Skeletal muscle tissue (tissue), 4 donors: ENCODE results near the gene RGS7. TPM values are rescaled to one million over a fixed set of nuclear protein-coding genes. Genes with fewer than 3 reads are reported as not detected.

Experiments
- H3K27ac ChIP-seq: one replicate; pipeline ENCODE4 v1.7.0; 2013; ENCODE audit warnings: mild to moderate bottlenecking, low read depth, low read length, inconsistent platforms
- H3K27me3 ChIP-seq, 3 donors: one replicate each; pipeline ENCODE4 v1.7.0; 2013; ENCODE audit warnings: low read length in 3 of 3; ENCODE audit not compliant: control insufficient read depth in 3 of 3, insufficient read depth in 3 of 3
- H3K36me3 ChIP-seq, 3 donors: one replicate each; pipeline ENCODE4 v1.7.0; 2013; ENCODE audit warnings: low read length in 3 of 3; ENCODE audit not compliant: control insufficient read depth in 3 of 3, insufficient read depth in 3 of 3
- H3K4me1 ChIP-seq, 3 donors: one replicate each; pipeline ENCODE4 v1.7.0; 2013; ENCODE audit warnings: low read length in 3 of 3, mild to moderate bottlenecking in 3 of 3; ENCODE audit not compliant: control insufficient read depth in 3 of 3, insufficient read depth in 3 of 3
- H3K4me3 ChIP-seq, 3 donors: one replicate each; pipeline ENCODE4 v1.7.0; 2013; ENCODE audit warnings: low read length in 3 of 3
- H3K9ac ChIP-seq, 3 donors: one replicate each; pipeline ENCODE4 v1.7.0; 2013; ENCODE audit warnings: low read length in 3 of 3, mild to moderate bottlenecking in 3 of 3, moderate library complexity in 2 of 3, low read depth in 1 of 3
- H3K9me3 ChIP-seq, 3 donors: one replicate each; pipeline ENCODE4 v1.7.0; 2013; ENCODE audit warnings: low read length in 3 of 3; ENCODE audit not compliant: control insufficient read depth in 3 of 3
- total RNA-seq: library from RNA; depleted of rRNA; stranded (reverse); fragments of >200 nt; gene quantifications from one replicate; pipeline ENCODE4 v1.2.3, GENCODE V29; 2014
- donor health status: Osteomylitis.

Gene RGS7
- total RNA-seq, 1 donor from 2014 or later = not detected

DNA sequence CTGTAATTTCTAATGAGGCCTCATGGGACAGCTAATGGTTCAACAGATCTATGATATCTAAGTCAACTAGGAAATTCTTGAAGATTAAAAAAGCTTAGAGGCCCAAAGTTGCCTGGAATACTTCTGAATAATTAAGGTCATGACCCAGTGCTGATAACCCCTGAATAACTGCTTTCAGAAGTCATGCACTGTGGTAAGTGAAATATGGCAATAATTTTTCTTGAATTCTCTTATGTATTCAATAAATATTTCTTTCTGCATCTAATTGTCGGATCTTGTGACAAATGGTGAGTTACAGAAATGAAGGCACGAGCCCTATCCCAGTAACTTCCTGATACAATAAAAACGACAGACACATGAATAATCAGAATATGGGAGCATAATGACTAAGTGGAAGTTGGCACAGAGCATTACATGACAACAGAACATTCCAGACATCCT lies 525.8 kb downstream of the RGS7 start:
- H3K9ac ChIP-seq = no peak overlapping the region
- no peak overlapping the region for H3K4me3 ChIP-seq
- no peaks in the 10 kb centered on the region for H3K36me3 ChIP-seq
- H3K27ac ChIP-seq = no peak overlapping the region
- H3K9me3 ChIP-seq = no peaks in the 10 kb centered on the region
- no peaks in the 10 kb centered on the region for H3K27me3 ChIP-seq
- H3K4me1 ChIP-seq = no peaks in the 10 kb centered on the region

DNA sequence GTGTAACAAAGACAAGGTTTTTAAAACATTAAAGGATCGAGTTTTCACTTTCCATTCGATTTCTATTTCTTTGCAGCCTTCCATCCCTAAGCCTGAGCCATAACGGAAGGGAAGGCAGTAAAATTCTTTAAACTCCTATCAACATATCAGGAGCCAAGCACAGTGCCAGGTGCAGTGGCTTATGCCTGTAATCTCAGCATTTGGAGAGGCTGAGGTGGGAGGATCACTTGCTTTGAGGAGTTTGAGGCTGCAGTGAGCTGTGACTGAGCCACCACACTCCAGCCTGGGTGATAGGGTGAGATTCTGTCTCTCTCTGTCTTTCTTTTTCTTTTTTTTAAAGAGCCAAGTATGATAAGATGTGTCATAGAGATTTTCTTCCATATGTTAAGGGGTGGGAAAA lies 527.5 kb downstream of the RGS7 start:
- Histone ChIP-seq H3K27ac (no peak overlapping the region), H3K4me3 (no peak overlapping the region), H3K36me3 (no peaks in the 10 kb centered on the region), H3K9ac (no peak overlapping the region), H3K27me3 (no peaks in the 10 kb centered on the region), H3K9me3 (no peaks in the 10 kb centered on the region), H3K4me1 (no peaks in the 10 kb centered on the region)

- H3K36me3 ChIP-seq = no peaks in the 10 kb centered on the region
- no peak overlapping the region for H3K27ac ChIP-seq
- no peaks in the 10 kb centered on the region for H3K9me3 ChIP-seq
- H3K4me1 ChIP-seq = no peaks in the 10 kb centered on the region
- H3K27me3 ChIP-seq = no peaks in the 10 kb centered on the region
- no peak overlapping the region for H3K4me3 ChIP-seq
- H3K9ac ChIP-seq = no peak overlapping the region
These were observed 529.2 kb downstream of the RGS7 start for GRCh38 chr1:240827786-240828185.

- Histone ChIP-seq H3K27ac (no peak overlapping the region), H3K4me1 (no peaks in the 10 kb centered on the region), H3K9ac (no peak overlapping the region), H3K27me3 (no peaks in the 10 kb centered on the region), H3K4me3 (no peak overlapping the region), H3K9me3 (no peaks in the 10 kb centered on the region), H3K36me3 (no peaks in the 10 kb centered on the region)
These were observed 532.8 kb downstream of the RGS7 start for GRCh38 chr1:240824238-240824637.

DNA sequence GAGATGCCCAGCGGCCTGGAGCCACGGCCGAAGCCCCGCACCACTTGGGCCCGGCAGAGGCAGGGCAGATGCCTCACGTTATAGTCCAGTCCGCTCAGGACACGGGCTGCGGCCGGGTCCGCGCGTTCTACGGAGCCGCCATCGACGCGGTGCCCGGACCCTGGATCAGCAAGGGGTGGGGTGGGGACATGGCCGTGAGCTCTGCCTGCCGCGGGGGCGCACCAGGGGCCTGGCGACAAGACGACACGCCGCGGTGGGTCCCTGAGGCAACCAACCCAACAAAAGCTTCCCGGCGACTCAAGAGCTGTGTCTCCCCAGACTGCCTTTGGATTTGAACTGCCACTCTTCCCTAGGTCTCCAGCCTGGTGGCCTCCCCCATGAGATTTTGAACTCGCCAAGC lies 533.6 kb downstream of the RGS7 start:
- H3K9me3 ChIP-seq = no peaks in the 10 kb centered on the region

GRCh38 chr1:240821925-240822324 lies 535.1 kb downstream of the RGS7 start:
- no peak overlapping the region for H3K4me3 ChIP-seq
- H3K36me3 ChIP-seq = no peaks in the 10 kb centered on the region
- no peaks in the 10 kb centered on the region for H3K27me3 ChIP-seq
- no peak overlapping the region for H3K27ac ChIP-seq
- no peaks in the 10 kb centered on the region for H3K4me1 ChIP-seq
- H3K9me3 ChIP-seq = no peaks in the 10 kb centered on the region
- H3K9ac ChIP-seq = no peak overlapping the region

More for the DNA sequence above, 533.6 kb downstream of the RGS7 start:
- H3K27ac ChIP-seq = no peak overlapping the region
- H3K36me3 ChIP-seq = no peaks in the 10 kb centered on the region
- no peaks in the 10 kb centered on the region for H3K4me1 ChIP-seq
- no peak overlapping the region for H3K9ac ChIP-seq
- no peaks in the 10 kb centered on the region for H3K27me3 ChIP-seq
- H3K4me3 ChIP-seq = no peak overlapping the region

- Histone ChIP-seq H3K27ac (no peak overlapping the region), H3K9me3 (no peaks in the 10 kb centered on the region), H3K4me1 (no peaks in the 10 kb centered on the region), H3K36me3 (no peaks in the 10 kb centered on the region), H3K4me3 (no peak overlapping the region), H3K27me3 (no peaks in the 10 kb centered on the region), H3K9ac (no peak overlapping the region)
These were observed 536.2 kb downstream of the RGS7 start for GRCh38 chr1:240820816-240821215.

GRCh38 chr1:240816472-240816871 lies 540.5 kb downstream of the RGS7 start:
- no peaks in the 10 kb centered on the region for H3K9me3 ChIP-seq
- no peak overlapping the region for H3K9ac ChIP-seq
- H3K4me3 ChIP-seq = no peak overlapping the region
- H3K27me3 ChIP-seq = no peaks in the 10 kb centered on the region
- H3K4me1 ChIP-seq = no peaks in the 10 kb centered on the region
- no peaks in the 10 kb centered on the region for H3K36me3 ChIP-seq
- H3K27ac ChIP-seq = no peak overlapping the region

GRCh38 chr1:240813720-240814119 lies 543.3 kb downstream of the RGS7 start:
- Histone ChIP-seq H3K36me3 (no peaks in the 10 kb centered on the region), H3K4me3 (no peak overlapping the region), H3K9me3 (no peaks in the 10 kb centered on the region), H3K27ac (no peak overlapping the region), H3K9ac (no peak overlapping the region), H3K4me1 (no peaks in the 10 kb centered on the region), H3K27me3 (no peaks in the 10 kb centered on the region)

DNA sequence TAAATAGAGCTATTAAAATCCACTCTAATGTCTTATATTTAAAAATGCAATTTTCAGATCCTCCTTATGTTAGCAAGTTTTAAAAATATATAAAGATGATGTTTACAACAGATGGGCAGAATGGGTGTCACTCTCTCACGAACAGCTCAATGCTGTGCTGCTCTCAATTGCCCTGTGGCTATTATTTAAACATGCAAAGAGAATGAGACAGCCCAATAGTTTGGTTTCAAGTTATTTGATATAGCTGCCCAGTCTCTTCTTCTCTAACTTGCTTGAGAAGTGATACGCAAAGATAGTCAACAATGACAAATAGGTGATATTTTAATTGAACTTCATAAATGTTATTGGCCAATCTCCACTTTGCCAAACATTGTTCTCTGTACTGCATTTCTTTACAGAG lies 545.7 kb downstream of the RGS7 start:
- H3K4me3 ChIP-seq = no peak overlapping the region
- H3K9ac ChIP-seq = no peak overlapping the region
- no peaks in the 10 kb centered on the region for H3K27me3 ChIP-seq
- no peaks in the 10 kb centered on the region for H3K36me3 ChIP-seq
- H3K9me3 ChIP-seq = no peaks in the 10 kb centered on the region
- no peaks in the 10 kb centered on the region for H3K4me1 ChIP-seq
- H3K27ac ChIP-seq = no peak overlapping the region

GRCh38 chr1:240808381-240808780 lies 548.6 kb downstream of the RGS7 start:
- Histone ChIP-seq H3K27me3 (no peaks in the 10 kb centered on the region), H3K27ac (no peak overlapping the region), H3K4me1 (no peaks in the 10 kb centered on the region), H3K4me3 (no peak overlapping the region), H3K9ac (no peak overlapping the region), H3K36me3 (no peaks in the 10 kb centered on the region), H3K9me3 (no peaks in the 10 kb centered on the region)
